ENCODE results near the gene CYP27C1.
"Not testable (repeated sequence)": the region's sequence is repeated elsewhere in the genome, so short reads cannot be mapped to it uniquely, and the experiment has no call there.

Gene CYP27C1, protein sequence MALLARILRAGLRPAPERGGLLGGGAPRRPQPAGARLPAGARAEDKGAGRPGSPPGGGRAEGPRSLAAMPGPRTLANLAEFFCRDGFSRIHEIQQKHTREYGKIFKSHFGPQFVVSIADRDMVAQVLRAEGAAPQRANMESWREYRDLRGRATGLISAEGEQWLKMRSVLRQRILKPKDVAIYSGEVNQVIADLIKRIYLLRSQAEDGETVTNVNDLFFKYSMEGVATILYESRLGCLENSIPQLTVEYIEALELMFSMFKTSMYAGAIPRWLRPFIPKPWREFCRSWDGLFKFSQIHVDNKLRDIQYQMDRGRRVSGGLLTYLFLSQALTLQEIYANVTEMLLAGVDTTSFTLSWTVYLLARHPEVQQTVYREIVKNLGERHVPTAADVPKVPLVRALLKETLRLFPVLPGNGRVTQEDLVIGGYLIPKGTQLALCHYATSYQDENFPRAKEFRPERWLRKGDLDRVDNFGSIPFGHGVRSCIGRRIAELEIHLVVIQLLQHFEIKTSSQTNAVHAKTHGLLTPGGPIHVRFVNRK

DNA sequence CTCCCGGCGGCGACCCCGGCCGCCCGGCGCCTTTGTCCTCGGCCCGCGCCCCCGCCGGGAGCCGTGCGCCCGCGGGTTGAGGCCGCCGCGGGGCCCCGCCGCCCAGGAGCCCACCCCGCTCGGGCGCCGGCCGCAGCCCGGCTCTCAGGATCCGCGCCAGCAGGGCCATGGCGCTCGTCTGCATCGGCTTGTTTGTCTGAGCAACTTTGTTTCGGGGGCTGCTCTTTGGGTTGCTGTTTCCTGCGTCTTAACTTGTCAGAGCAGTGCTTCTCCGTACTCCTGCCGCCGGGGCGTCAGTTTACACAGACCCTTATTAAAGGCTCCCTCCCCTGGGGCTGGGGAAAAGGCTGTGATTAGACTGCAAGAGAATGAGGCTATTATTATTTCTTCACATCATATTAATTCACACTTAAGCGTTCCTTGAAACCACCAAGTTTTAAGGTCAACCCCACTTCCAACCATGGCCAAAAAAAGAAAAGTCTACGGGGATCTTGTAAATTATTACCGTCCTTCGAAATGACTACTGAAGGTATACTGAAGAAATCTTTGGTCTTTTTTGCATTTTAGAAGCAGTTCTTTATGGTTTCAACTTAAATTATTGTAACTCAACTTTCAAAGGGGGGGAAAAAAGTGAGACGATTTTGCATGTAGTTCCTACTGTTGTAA, at the start of gene CYP27C1:
CYP27C1 (minus strand) TSS at position 198 of the 666 bp plus-strand sequence; CDS start at position 169, 29 bp downstream.
- DNase-seq (ENCODE audit: low spot score) = no peak

GRCh38 chr2:127261804-127262406, 41.8 kb upstream of the CYP27C1 start:
- no peak for DNase-seq (ENCODE audit: low spot score)

GRCh38 chr2:127259355-127259754, 39.3 kb upstream of the CYP27C1 start:
- DNase-seq (ENCODE audit: low spot score) = no peak

DNA sequence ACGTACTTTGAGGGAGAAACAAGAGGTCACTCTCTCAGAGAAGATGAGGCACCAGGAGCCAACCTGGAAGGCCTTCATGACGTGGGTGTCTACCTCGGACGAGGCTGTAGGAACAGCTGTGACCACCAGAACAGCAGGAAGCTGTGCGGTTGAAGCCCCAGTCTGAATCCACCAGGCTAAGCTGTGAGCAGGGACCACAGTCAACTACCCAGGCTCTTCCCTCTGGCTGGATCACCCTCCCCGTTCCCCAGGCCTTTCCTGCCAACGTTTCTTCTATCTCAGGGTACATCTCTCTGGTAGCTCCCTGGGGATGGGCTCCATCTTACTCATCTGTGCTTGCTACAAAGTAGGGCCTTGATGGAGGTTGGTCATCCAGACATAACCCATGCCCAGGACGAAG, 36.8 kb upstream of the CYP27C1 start:
- DNase-seq (ENCODE audit: low spot score) = no peak

GRCh38 chr2:127256381-127256780, 36.3 kb upstream of the CYP27C1 start:
- DNase-seq (ENCODE audit: low spot score) = no peak

- DNase-seq (ENCODE audit: low spot score) = no peak
These were observed 35.6 kb upstream of the CYP27C1 start for GRCh38 chr2:127255721-127256120.

- DNase-seq (ENCODE audit: low spot score) = no peak
These were observed 35.0 kb upstream of the CYP27C1 start for GRCh38 chr2:127255146-127255545.

DNA sequence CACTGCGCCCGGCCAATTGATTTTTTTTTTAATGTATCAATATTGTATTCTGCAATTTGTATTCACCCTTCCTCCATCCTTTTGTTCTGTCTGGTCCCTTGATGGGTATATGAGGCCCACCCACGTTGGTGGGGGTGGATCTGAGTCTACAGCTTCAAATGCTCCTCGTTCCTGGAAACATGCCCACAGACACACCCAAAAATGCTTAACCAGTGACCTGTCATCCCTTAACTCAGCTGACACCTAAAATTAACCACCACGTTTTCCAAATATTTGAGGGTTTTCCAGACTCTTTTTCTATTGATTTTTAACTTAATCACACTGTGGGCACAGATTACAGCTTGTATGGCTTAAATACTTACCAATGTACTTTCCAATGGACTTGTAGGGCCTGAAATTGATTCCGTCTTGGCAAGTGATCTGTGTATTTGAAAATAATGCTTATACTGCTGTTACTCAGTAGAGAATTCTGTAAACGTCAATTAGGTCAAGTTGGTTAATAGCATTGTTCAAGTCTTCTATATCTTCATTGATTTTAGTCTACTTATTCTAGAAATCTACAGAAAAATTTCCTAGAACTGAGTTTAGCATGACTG, 34.4 kb upstream of the CYP27C1 start:
- DNase-seq (ENCODE audit: low spot score) = no peak

- DNase-seq (ENCODE audit: low spot score) = not testable (repeated sequence)
These were observed 21.1 kb upstream of the CYP27C1 start for GRCh38 chr2:127241184-127241583.

GRCh38 chr2:127239395-127239794, 19.3 kb upstream of the CYP27C1 start:
- no peak for DNase-seq (ENCODE audit: low spot score)

GRCh38 chr2:127237768-127238167, 17.7 kb upstream of the CYP27C1 start:
- DNase-seq (ENCODE audit: low spot score) = not testable (repeated sequence)

GRCh38 chr2:127235082-127235702, 15.1 kb upstream of the CYP27C1 start:
- no peak for DNase-seq (ENCODE audit: low spot score)

DNA sequence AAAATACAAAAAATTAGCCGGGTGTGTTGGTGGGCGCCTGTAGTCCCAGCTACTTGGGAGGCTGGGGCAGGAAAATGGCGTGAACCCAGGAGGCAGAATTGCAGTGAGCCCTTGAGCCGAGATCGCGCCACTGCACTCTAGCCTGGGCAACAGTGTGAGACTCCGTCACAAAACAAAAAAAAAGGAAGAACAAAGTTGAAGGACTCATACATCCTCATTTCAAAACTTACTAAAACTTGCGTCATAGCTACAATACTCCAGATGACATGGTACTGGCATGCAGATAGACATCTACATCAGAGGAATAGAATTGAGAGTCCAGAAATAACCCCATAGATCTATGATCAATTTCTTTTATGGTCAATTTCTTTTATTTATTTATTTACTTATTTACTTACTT, 13.6 kb upstream of the CYP27C1 start:
- no peak for DNase-seq (ENCODE audit: low spot score)

GRCh38 chr2:127231130-127231865, 11.2 kb upstream of the CYP27C1 start:
- DNase-seq (ENCODE audit: low spot score) = peak; percentile 55

DNA sequence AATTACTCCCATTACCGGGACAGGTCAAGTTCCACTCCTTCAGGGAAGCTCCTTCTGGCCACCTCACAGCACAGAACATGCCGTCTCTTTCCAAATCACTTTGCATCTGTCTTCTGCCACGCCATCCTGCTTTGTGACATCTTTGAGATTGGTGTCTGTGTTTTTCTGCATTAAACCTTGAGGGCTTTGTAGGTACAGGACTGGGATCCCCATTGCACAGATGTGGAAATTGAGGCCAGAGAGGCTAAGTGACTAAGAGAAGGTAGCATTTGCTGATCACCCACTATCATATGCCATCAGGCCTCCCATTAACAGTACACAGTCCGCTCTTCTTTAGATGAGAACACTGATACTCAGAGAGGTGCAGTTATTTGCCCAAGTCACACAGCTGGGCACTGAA, 9.5 kb upstream of the CYP27C1 start:
- DNase-seq (ENCODE audit: low spot score) = no peak

DNA sequence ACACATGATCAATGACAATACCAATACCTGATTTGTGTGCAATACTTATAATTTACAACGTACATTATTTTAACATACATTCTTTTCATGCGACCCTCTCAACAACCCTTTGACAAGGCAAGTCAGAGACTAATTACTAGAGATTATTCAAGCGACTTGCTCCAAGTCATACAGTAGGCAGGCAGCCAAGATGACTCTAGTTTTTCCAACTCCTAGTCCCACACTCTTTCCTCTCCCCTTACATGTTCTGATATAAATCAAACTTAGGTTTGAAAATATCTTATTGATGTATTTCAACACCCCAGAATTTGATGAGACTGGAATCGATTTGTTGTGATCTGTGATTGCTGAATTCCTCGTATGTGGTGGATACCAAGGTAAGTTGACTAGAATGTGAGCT, 8.0 kb upstream of the CYP27C1 start:
- DNase-seq (ENCODE audit: low spot score) = no peak

- DNase-seq (ENCODE audit: low spot score) = not testable (repeated sequence)
These were observed 7.2 kb upstream of the CYP27C1 start for GRCh38 chr2:127227264-127227660.

DNA sequence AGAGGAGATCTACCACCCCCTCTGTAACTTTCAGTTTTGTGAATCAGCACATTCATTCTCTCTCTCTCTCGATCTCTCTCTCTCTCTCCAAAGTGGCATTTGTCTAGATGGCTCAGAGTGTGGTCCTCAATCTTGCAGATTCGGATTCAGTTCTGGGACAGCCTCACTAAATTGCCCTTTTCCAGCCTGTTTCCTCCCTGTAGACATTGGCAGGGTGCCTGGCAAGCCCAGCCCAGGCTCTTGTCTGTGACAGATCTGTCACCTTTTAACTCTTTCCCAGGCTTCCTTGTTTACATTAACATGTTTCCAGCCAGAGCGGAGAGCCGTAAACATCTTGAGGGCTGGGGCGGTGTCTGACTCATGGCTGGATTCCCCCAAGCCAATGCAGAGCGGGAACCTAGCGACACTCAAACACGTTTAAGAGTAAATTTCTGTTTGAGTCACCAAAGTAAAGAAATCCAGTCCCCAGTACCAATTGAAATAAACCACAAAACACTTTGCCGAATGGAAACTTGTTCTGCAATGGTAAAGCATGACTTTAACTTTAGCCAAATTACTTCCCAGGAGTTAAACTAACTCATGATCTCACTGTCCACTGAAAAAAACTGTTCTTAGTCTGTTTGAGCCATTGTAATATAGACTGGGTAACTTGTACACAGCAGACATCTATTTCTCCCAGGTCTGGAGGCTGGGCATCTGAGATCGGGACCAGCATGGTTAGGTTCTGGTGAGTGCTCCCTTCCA, 6.6 kb upstream of the CYP27C1 start:
- peak; percentile 62 for DNase-seq (ENCODE audit: low spot score)

DNA sequence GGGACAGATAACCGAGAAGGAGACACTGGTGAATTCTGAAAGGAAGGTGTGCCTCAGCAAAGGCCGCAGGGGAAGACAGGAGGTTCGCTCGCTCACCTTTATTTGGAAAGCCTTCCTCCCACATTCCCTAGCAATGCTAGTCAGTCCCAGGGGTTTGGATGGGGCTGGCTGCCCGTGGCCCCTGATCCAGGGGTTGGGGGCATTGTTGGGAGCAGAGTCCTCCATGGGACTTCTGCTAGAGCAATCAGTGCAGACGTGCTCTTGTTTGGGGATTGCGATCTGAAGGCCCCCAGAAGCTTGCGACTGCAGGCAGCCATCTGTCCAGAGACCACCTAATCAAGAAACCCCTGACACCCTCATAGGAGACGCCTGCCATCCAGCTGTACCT, 6.0 kb upstream of the CYP27C1 start:
- DNase-seq (ENCODE audit: low spot score) = no peak

- DNase-seq (ENCODE audit: low spot score) = no peak
These were observed 5.3 kb upstream of the CYP27C1 start for GRCh38 chr2:127225186-127225960.
